NOMO-1 treated with DMSO at 0.1 percent for 48 hours (cell line): Measurements from ENCODE around the gene PDXDC1.
"Not testable (repeated sequence)": the region's sequence is repeated elsewhere in the genome, so short reads cannot be mapped to it uniquely, and the experiment has no call there.

ENCODE experiments used
- DNase-seq: peaks from one replicate; lab custom pipeline; 2025; ENCODE audit not compliant: unreplicated experiment; lab: John Stamatoyannopoulos, UW

Gene PDXDC1, protein sequence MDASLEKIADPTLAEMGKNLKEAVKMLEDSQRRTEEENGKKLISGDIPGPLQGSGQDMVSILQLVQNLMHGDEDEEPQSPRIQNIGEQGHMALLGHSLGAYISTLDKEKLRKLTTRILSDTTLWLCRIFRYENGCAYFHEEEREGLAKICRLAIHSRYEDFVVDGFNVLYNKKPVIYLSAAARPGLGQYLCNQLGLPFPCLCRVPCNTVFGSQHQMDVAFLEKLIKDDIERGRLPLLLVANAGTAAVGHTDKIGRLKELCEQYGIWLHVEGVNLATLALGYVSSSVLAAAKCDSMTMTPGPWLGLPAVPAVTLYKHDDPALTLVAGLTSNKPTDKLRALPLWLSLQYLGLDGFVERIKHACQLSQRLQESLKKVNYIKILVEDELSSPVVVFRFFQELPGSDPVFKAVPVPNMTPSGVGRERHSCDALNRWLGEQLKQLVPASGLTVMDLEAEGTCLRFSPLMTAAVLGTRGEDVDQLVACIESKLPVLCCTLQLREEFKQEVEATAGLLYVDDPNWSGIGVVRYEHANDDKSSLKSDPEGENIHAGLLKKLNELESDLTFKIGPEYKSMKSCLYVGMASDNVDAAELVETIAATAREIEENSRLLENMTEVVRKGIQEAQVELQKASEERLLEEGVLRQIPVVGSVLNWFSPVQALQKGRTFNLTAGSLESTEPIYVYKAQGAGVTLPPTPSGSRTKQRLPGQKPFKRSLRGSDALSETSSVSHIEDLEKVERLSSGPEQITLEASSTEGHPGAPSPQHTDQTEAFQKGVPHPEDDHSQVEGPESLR

GRCh38 chr16:14974656-14975417 lies at the start of gene PDXDC1:
PDXDC1 (plus strand) TSS chr16:14975026; CDS start chr16:14975200, 174 bp downstream.
- peak; percentile 86 for DNase-seq

- DNase-seq = not testable (repeated sequence)
Measured at GRCh38 chr16:14928064-14928714, 46.6 kb upstream of the PDXDC1 start.

DNA sequence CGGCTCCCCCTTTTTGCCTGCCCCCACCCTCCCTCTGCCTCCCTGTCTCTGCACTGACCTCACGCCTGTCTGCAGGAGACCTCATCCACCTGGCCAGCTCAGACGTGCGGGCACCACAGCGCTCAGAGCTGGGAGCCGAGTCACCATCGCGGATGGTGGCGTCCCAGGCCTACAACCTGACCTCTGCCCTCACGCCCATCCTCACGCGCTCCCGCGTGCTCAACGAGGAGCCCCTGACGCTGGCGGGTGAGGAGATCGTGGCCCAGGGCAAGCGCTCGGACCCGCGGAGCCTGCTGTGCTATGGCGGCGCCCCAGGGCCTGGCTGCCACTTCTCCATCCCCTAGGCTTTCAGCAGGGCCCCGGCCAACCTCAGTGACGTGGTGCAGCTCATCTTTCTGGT lies 45.6 kb upstream of the PDXDC1 start:
- not testable (repeated sequence) for DNase-seq

DNA sequence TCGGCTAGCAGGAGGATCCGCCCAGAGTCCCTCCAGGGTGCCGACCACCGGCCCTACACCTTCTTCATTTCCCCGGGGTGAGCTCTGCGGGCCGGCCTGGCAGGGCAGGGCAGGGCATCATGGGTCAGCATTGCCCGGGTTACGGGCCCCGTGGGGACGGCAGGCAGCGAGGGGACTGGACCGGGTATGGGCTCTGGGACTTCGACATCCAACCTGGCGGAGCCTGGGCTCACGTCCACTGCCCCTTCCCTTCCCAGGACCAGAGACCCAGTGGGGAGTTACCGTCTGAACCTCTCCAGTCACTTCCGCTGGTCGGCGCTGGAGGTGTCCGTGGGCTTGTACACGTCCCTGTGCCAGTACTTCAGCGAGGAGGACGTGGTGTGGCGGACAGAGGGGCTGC lies 44.6 kb upstream of the PDXDC1 start:
- DNase-seq = not testable (repeated sequence)

GRCh38 chr16:14930971-14931370 lies 43.9 kb upstream of the PDXDC1 start:
- not testable (repeated sequence) for DNase-seq

DNA sequence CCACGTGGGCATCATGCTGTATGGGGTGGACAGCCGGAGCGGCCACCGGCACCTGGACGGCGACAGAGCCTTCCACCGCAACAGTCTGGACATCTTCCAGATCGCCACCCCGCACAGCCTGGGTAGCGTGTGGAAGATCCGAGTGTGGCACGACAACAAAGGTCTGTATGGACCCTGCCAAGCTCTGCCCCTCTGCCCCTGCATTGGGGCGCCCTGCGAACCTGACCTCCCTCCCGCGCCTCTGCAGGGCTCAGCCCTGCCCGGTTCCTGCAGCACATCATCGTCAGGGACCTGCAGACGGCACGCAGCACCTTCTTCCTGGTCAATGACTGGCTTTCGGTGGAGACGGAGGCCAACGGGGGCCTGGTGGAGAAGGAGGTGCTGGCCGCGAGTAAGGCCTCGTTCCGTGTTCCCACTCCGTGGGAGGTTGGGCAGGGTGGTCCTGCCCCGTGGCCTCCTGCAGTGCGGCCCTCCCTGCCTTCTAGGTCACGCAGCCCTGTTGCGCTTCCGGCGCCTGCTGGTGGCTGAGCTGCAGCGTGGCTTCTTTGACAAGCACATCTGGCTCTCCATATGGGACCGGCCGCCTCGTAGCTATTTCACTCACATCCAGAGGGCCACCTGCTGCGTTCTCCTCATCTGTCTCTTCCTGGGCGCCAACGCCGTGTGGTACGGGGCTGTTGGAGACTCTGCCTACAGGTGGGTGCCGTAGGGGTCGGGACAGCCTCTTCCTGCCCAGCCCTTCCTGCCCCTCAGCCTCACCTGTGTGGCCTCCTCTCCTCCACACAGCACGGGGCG lies 42.0 kb upstream of the PDXDC1 start:
- not testable (repeated sequence) for DNase-seq

DNA sequence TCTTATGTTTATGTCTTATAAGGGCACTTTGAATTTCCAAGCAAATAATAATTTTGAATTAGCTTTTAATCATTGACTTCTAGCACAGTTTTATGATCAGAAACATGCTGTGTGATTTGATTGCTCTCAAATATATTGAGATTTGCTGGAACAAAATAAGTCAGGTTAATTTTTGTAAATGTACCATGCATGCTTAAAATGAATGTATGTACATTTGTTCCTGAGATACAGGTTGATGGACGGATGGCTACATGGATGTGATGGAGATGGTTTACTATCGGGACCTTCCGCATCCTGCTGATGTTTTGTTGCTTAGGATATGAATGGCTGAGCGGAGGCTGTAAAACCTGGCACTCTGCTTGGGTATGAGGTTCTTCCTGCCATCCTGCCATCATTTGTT lies 37.7 kb upstream of the PDXDC1 start, which contains the start of gene NPIPA1:
Gene NPIPA1, plus strand, starts transcription at position 301 of the 400 bp plus-strand sequence. Its CDS starts 0 bp downstream, at position 301.
- DNase-seq = not testable (repeated sequence)

GRCh38 chr16:14937994-14938393 lies 36.8 kb upstream of the PDXDC1 start:
- DNase-seq = not testable (repeated sequence)

DNA sequence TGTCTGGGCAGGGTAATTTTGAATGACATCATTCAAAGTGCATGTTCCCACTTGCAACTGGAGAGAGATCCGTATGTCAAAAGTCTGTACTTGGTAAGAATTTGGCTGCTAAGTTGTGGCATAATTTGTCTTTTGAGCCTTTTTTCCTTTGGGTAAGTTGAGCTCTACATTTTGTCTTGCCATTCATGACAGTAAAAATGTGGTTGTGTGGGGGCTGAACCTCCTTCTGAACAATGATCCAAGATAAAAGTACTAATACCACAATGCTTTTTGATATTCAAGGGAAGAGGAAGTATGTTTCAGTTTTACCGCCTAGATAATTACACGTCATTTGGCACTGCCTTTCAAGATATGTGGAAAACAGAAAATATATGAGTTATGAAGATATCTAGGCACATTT lies 32.1 kb upstream of the PDXDC1 start:
- not testable (repeated sequence) for DNase-seq

GRCh38 chr16:14955546-14956231 lies 19.1 kb upstream of the PDXDC1 start:
- DNase-seq = peak; percentile 0

GRCh38 chr16:14957576-14958322 lies 17.1 kb upstream of the PDXDC1 start:
- no peak for DNase-seq

GRCh38 chr16:14958323-14958600 lies 16.6 kb upstream of the PDXDC1 start:
- DNase-seq = no peak

DNA sequence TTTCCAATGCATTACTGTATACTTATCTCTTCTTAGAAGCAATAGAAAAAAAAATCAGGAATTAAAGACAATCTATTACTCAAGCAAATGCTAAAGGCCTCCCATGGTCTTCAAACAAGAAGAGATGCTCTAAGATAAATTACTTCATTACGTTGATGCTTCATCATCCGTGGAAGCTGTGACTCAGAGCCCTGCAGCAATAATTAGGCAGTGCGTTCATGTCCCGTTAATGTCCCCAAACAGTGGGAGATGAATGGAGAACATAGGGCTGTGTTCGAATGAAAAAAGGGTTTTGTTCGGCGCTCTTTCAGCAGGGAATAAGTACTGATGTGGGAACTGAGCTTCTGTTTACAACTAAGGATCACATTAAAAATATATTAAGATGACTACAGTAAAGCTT lies 15.9 kb upstream of the PDXDC1 start:
- no peak for DNase-seq

- DNase-seq = no peak
Measured at GRCh38 chr16:14961405-14962186, 13.2 kb upstream of the PDXDC1 start.

DNA sequence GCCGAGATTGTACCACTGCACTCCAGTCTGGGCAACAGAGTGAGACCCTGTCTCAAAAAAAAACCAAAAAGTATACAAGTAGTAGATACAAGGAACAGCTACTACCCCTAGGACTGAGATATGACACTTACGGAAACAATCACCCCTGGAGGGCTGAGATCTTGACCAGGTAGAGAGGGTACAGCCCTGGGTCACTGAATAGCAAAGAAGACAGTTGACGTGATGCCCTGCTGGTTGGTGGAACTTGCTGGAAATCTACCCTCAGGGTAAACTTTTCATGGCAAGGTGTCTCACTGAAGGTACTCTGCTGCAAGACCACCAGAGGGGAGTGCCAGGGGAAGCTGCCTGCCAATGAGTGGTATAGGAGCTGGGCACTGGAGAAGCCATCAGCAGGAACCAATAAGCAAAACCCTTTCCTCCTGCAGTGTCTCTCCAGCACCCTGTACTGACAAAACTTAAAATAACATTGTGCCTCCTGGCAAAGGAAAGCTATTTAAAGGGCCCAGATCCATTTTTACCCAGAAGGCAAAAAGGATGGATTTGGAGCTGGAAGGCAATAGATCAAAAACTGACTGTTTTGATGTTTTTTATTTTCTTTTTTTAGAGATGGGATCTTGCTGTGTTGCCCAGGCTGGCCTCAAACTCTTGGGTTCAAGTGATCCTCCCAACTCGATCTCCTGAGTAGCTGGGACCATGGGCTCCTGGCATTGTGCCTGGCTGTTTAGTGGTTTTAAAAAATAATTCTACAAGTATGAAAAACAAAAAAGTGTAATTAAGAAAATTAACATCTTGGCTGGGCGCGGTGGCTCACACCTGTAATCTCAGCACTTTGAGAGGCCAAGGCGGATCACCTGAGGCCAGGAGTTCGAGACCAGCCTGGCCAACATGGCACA lies 11.3 kb upstream of the PDXDC1 start:
- DNase-seq = no peak

DNA sequence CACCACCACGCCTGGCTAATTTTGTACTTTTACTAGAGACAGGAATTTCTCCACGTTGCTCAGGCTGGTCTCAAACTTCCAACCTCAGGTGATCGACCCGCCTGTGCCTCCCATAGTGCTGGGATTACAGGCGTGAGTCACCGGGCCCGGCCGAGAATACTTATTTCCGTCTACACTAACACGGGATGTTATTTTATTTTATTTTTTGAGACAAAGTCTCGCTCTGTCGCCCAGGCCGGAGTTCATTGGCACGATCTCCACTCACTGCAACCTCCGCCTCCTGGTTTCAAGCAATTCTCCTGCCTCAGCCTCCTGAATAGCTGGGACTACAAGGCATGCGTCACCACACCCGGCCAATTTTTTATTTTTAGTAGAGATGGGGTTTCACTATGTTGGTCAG lies 9.5 kb upstream of the PDXDC1 start:
- no peak for DNase-seq

- DNase-seq = not testable (repeated sequence)
Measured at GRCh38 chr16:14969795-14970194, 5.0 kb upstream of the PDXDC1 start.
